Astrocyte (in vitro differentiated cells and primary cell): Measurements from ENCODE around the gene LARGE1.

ENCODE experiments used
- CTCF ChIP-seq: IDR thresholded peaks from 2 replicates; pipeline ENCODE4 v1.5.1; 2011; ENCODE audit warnings: low read depth, mild to moderate bottlenecking, inconsistent platforms, low read length, moderate library complexity; ENCODE audit not compliant: insufficient read depth
- EZH2 ChIP-seq: IDR thresholded peaks from 2 replicates; pipeline ENCODE4 v1.6.1; 2012; ENCODE audit warnings: mild to moderate bottlenecking, low read length, inconsistent platforms; ENCODE audit not compliant: insufficient read depth

GRCh38 chr22:33569018-33569417, 351.3 kb downstream of the LARGE1 start:
- no peak for TF ChIP-seq CTCF
- no peak for TF ChIP-seq EZH2
